Measurements from ENCODE around the gene SIVA1.

DNA sequence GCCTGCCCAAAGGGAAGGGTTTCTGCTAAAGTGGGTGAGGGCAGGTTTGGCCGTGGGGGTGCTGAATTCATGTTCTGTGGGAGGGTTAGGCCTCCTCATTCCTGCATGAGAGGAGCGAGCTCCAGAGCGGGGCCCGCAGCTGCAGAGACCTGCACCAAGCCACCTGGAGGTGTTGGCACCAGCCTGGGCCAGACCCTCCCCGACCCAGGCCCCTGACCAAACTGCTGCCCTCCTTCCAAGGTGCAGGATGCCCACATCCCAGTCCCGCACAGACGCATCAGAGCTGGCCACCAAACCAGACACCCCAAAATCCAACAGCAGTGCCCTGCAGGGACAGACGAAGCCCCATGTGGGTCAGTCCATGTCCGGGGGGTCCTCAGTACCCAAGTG is 18.4 kb upstream of the SIVA1 start:
- TF ChIP-seq, protein P1, sequence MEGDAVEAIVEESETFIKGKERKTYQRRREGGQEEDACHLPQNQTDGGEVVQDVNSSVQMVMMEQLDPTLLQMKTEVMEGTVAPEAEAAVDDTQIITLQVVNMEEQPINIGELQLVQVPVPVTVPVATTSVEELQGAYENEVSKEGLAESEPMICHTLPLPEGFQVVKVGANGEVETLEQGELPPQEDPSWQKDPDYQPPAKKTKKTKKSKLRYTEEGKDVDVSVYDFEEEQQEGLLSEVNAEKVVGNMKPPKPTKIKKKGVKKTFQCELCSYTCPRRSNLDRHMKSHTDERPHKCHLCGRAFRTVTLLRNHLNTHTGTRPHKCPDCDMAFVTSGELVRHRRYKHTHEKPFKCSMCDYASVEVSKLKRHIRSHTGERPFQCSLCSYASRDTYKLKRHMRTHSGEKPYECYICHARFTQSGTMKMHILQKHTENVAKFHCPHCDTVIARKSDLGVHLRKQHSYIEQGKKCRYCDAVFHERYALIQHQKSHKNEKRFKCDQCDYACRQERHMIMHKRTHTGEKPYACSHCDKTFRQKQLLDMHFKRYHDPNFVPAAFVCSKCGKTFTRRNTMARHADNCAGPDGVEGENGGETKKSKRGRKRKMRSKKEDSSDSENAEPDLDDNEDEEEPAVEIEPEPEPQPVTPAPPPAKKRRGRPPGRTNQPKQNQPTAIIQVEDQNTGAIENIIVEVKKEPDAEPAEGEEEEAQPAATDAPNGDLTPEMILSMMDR (conservative IDR thresholded peaks at IDR 0.05) = no peak
- TF ChIP-seq EZH2 (IDR thresholded peaks at IDR 0.05; ENCODE audit: low read depth) = no peak
